ENCODE data around the gene EID2B.

DNA sequence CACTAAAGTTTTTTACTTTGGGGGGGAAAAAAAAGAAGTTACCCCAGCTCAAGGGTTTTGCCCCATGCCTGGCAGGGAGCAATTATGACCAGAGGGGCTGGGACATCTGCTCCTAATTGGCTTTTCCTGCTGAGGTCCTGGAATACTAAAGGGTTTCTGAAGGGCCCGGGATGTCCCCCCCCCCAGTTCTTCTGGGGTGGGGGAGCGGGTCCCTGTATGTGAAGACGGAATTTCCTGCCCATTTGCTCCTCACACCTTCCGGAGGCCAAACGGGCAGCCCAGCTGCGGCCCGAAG is 35.0 kb downstream of the EID2B start:
- TF ChIP-seq JUND (IDR thresholded peaks at IDR 0.05; ENCODE audit: low read depth, low read length) (no peak), PBX3 (IDR thresholded peaks at IDR 0.05; ENCODE audit: insufficient replicate concordance, low read depth, low read length) (no peak), NFXL1 (IDR thresholded peaks at IDR 0.05; ENCODE audit: borderline replicate concordance) (no peak), SMAD1 (IDR thresholded peaks at IDR 0.05; ENCODE audit: low read depth, partially characterized antibody) (no peak), NRF1 (conservative IDR thresholded peaks at IDR 0.05; ENCODE audit: low read depth, low read length) (no peak), BCL11A (IDR thresholded peaks at IDR 0.05; ENCODE audit: low read depth, low read length) (no peak), SPI1 (IDR thresholded peaks at IDR 0.05; ENCODE audit: borderline replicate concordance, insufficient read depth, low read depth, low read length) (no peak), CHD4 (IDR thresholded peaks at IDR 0.05) (no peak), MEF2B (IDR thresholded peaks at IDR 0.05; ENCODE audit: partially characterized antibody, poor library complexity, severe bottlenecking) (no peak), NR2C2 (IDR thresholded peaks at IDR 0.05; ENCODE audit: borderline replicate concordance, control insufficient read depth, insufficient read length, low read depth) (no peak)
- TF ChIP-seq, protein P1, sequence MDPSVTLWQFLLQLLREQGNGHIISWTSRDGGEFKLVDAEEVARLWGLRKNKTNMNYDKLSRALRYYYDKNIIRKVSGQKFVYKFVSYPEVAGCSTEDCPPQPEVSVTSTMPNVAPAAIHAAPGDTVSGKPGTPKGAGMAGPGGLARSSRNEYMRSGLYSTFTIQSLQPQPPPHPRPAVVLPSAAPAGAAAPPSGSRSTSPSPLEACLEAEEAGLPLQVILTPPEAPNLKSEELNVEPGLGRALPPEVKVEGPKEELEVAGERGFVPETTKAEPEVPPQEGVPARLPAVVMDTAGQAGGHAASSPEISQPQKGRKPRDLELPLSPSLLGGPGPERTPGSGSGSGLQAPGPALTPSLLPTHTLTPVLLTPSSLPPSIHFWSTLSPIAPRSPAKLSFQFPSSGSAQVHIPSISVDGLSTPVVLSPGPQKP (IDR thresholded peaks at IDR 0.05; ENCODE audit: low read depth, low read length): no peak
- TF ChIP-seq, protein P2, sequence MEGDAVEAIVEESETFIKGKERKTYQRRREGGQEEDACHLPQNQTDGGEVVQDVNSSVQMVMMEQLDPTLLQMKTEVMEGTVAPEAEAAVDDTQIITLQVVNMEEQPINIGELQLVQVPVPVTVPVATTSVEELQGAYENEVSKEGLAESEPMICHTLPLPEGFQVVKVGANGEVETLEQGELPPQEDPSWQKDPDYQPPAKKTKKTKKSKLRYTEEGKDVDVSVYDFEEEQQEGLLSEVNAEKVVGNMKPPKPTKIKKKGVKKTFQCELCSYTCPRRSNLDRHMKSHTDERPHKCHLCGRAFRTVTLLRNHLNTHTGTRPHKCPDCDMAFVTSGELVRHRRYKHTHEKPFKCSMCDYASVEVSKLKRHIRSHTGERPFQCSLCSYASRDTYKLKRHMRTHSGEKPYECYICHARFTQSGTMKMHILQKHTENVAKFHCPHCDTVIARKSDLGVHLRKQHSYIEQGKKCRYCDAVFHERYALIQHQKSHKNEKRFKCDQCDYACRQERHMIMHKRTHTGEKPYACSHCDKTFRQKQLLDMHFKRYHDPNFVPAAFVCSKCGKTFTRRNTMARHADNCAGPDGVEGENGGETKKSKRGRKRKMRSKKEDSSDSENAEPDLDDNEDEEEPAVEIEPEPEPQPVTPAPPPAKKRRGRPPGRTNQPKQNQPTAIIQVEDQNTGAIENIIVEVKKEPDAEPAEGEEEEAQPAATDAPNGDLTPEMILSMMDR (IDR thresholded peaks at IDR 0.05 in 2 of 3, conservative IDR thresholded peaks at IDR 0.05 in 1 of 3; ENCODE audit: control insufficient read depth in 2 of 3, extremely low read depth in 1 of 3, insufficient read depth in 1 of 3, low read depth in 3 of 3, low read length in 3 of 3): 0 out of 6 replicates have a peak, but pooled peaks of 1 of the 3 experiments have one; percentile 29
- TF ChIP-seq, protein P3, sequence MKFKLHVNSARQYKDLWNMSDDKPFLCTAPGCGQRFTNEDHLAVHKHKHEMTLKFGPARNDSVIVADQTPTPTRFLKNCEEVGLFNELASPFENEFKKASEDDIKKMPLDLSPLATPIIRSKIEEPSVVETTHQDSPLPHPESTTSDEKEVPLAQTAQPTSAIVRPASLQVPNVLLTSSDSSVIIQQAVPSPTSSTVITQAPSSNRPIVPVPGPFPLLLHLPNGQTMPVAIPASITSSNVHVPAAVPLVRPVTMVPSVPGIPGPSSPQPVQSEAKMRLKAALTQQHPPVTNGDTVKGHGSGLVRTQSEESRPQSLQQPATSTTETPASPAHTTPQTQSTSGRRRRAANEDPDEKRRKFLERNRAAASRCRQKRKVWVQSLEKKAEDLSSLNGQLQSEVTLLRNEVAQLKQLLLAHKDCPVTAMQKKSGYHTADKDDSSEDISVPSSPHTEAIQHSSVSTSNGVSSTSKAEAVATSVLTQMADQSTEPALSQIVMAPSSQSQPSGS (IDR thresholded peaks at IDR 0.05; ENCODE audit: low read length): no peak
